Spleen (tissue), 7 donors: ENCODE measurements around the gene SSTR5.

ENCODE experiments used
- CTCF ChIP-seq, 11 experiments: fragments of 200-600 bp in 7 of 11; fragments of 450-650 bp in 4 of 11; sonication (generic) in 4 of 11; IDR thresholded peaks in 8 of 11; conservative IDR thresholded peaks in 3 of 11; 1 replicate in 7 of 11; 2 replicates in 4 of 11; pipeline versions ENCODE4 v1.4.0 to v1.8.0; 2016 to 2021; ENCODE audit warnings: antibody characterized with exemption in 11 of 11, inconsistent platforms in 4 of 11, mild to moderate bottlenecking in 1 of 11
- POLR2A ChIP-seq, 3 donors: fragments of 450-650 bp; IDR thresholded peaks; one replicate each; pipeline ENCODE4 v1.5.1; 2017; ENCODE audit warnings: antibody characterized with exemption in 3 of 3, mild to moderate bottlenecking in 1 of 3
- POLR2AphosphoS5 ChIP-seq, 3 donors: sonication (generic); formaldehyde crosslinking; IDR thresholded peaks; one replicate each; pipeline ENCODE4 v1.5.1; 2017; ENCODE audit warnings: antibody characterized with exemption in 3 of 3
- donor health status: DM: no; HTN: no; CAD: no; lungs with moderate emphysema.
- donor health status: DM: no; HTN: no; CAD: no.
- donor health status: DM: no; HTN: no; CAD: no.

- TF ChIP-seq CTCF (IDR thresholded peaks at IDR 0.05 in 8 of 11, conservative IDR thresholded peaks at IDR 0.05 in 3 of 11) = no peak
- TF ChIP-seq POLR2A (IDR thresholded peaks at IDR 0.05) = no peak
- peak in 1 of 3 donors; percentile 40 for TF ChIP-seq POLR2AphosphoS5 (IDR thresholded peaks at IDR 0.05)
Observed at GRCh38 chr16:1042866-1043265, 29.7 kb upstream of the SSTR5 start.
